ENCODE measurements around the gene DEFB112.

The DEFB112 gene

DNA sequence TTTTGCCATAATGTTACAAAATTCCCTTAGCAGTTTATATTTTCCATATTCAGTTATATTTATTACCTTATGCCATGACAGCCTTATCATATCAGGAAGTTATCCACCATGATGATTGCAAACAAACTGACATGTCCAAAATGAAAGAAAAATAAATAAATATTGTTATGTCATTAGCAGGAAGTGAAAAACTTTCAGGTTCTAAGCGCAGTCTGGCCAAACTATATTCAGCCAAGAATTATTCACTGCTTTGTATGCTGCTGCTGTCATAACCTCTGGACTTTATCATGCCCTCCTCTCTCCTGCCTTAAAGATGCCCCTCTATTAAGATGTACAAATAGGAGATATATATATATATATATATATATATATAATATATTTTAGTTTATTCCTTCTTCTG lies 27.7 kb upstream of the DEFB112 start:
- no peak for TF ChIP-seq EZH2phosphoT487 (IDR thresholded peaks at IDR 0.05; ENCODE audit: borderline replicate concordance)
- TF ChIP-seq, protein P1, sequence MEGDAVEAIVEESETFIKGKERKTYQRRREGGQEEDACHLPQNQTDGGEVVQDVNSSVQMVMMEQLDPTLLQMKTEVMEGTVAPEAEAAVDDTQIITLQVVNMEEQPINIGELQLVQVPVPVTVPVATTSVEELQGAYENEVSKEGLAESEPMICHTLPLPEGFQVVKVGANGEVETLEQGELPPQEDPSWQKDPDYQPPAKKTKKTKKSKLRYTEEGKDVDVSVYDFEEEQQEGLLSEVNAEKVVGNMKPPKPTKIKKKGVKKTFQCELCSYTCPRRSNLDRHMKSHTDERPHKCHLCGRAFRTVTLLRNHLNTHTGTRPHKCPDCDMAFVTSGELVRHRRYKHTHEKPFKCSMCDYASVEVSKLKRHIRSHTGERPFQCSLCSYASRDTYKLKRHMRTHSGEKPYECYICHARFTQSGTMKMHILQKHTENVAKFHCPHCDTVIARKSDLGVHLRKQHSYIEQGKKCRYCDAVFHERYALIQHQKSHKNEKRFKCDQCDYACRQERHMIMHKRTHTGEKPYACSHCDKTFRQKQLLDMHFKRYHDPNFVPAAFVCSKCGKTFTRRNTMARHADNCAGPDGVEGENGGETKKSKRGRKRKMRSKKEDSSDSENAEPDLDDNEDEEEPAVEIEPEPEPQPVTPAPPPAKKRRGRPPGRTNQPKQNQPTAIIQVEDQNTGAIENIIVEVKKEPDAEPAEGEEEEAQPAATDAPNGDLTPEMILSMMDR (conservative IDR thresholded peaks at IDR 0.05; ENCODE audit: low read length) = no peak
- H3K79me2 ChIP-seq (ENCODE audit: insufficient read depth, low read length) = no peaks in the 10 kb centered on the region
- H3K9ac ChIP-seq (ENCODE audit: low read depth, low read length, poor library complexity, severe bottlenecking) = no peak overlapping the region
- H3K4me1 ChIP-seq (ENCODE audit: insufficient read depth, low read length, poor library complexity, severe bottlenecking) = no peaks in the 10 kb centered on the region
- H3K9me3 ChIP-seq (ENCODE audit: insufficient read depth, low read depth, low read length) = no peaks in the 10 kb centered on the region
- no peak overlapping the region for H2AFZ ChIP-seq (ENCODE audit: low read length)
- H3K4me3 ChIP-seq (ENCODE audit: low read length, poor library complexity, severe bottlenecking) = no peak overlapping the region
- no peaks in the 10 kb centered on the region for H4K20me1 ChIP-seq (ENCODE audit: insufficient read depth, low read length, poor library complexity, severe bottlenecking)
- H3K9me2 ChIP-seq (replicated peaks; ENCODE audit: low read depth, low read length) = no peaks in the 10 kb centered on the region
- H3K4me2 ChIP-seq (ENCODE audit: low read depth, low read length, poor library complexity, severe bottlenecking) = no peak overlapping the region
- H3F3A ChIP-seq (ENCODE audit: low read depth) = no peaks in the 10 kb centered on the region
- H3K36me3 ChIP-seq (ENCODE audit: insufficient read depth, low read length) = no peaks in the 10 kb centered on the region
- H3K27me3 ChIP-seq (ENCODE audit: insufficient read depth, low read length, poor library complexity, severe bottlenecking) = no peaks in the 10 kb centered on the region

DNA sequence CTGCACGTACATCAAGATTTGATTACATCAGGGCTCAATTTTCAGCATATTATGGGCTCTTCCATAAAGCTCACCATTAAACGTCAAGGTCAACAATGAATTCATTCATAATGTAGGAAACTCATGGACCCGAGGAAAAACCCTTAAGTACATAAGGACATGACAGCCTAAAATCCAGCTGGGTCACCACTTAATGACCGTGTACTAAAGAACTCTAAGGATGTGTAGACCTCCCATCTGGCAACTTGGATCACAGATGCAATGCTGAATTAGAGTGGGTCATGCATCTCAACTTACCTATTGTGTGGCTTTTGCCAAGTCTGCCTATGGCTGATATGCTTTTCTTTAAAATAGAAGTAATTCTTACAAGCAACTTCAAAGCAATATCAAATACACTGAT lies 26.7 kb upstream of the DEFB112 start:
- Histone ChIP-seq H3K9me3 (ENCODE audit: insufficient read depth, low read depth, low read length) (no peaks in the 10 kb centered on the region), H4K20me1 (ENCODE audit: insufficient read depth, low read length, poor library complexity, severe bottlenecking) (no peaks in the 10 kb centered on the region), H3K9ac (ENCODE audit: low read depth, low read length, poor library complexity, severe bottlenecking) (no peak overlapping the region), H3K4me2 (ENCODE audit: low read depth, low read length, poor library complexity, severe bottlenecking) (no peak overlapping the region), H3K4me1 (ENCODE audit: insufficient read depth, low read length, poor library complexity, severe bottlenecking) (no peaks in the 10 kb centered on the region), H3K79me2 (ENCODE audit: insufficient read depth, low read length) (no peaks in the 10 kb centered on the region), H3K36me3 (ENCODE audit: insufficient read depth, low read length) (no peaks in the 10 kb centered on the region), H3K9me2 (replicated peaks; ENCODE audit: low read depth, low read length) (no peaks in the 10 kb centered on the region), H3K27me3 (ENCODE audit: insufficient read depth, low read length, poor library complexity, severe bottlenecking) (no peaks in the 10 kb centered on the region), H3K4me3 (ENCODE audit: low read length, poor library complexity, severe bottlenecking) (no peak overlapping the region), H2AFZ (ENCODE audit: low read length) (no peak overlapping the region), H3F3A (ENCODE audit: low read depth) (no peaks in the 10 kb centered on the region)
- TF ChIP-seq, protein P1 (conservative IDR thresholded peaks at IDR 0.05; ENCODE audit: low read length) = no peak
- no peak for TF ChIP-seq EZH2phosphoT487 (IDR thresholded peaks at IDR 0.05; ENCODE audit: borderline replicate concordance)

DNA sequence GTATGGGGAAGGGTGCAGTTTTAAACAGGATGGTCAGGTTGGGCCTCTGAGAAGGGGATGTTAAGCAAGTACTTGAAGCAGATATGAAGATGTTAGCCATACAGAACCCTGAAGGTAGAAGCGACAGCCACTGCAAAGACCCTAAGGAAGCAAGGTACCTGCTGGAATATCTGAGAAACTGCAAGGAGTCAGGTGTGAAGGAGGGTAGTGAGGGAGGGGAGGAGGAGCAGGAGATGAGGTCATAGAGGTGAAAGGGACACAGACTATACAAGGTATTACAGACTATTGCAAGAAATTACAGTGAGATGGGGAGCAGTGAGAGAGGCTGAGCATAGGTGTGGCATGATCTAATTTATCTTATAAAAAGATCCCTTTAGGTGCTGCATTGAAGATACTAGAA lies 22.2 kb upstream of the DEFB112 start:
- Histone ChIP-seq H2AFZ (ENCODE audit: low read length) (no peak overlapping the region), H3K27me3 (ENCODE audit: insufficient read depth, low read length, poor library complexity, severe bottlenecking) (no peaks in the 10 kb centered on the region), H3K4me3 (ENCODE audit: low read length, poor library complexity, severe bottlenecking) (no peak overlapping the region), H3K9me2 (replicated peaks; ENCODE audit: low read depth, low read length) (no peaks in the 10 kb centered on the region), H3K36me3 (ENCODE audit: insufficient read depth, low read length) (no peaks in the 10 kb centered on the region), H3K79me2 (ENCODE audit: insufficient read depth, low read length) (no peaks in the 10 kb centered on the region), H3K4me1 (ENCODE audit: insufficient read depth, low read length, poor library complexity, severe bottlenecking) (no peaks in the 10 kb centered on the region), H3K9ac (ENCODE audit: low read depth, low read length, poor library complexity, severe bottlenecking) (no peak overlapping the region), H3K4me2 (ENCODE audit: low read depth, low read length, poor library complexity, severe bottlenecking) (no peak overlapping the region), H3F3A (ENCODE audit: low read depth) (no peaks in the 10 kb centered on the region), H4K20me1 (ENCODE audit: insufficient read depth, low read length, poor library complexity, severe bottlenecking) (no peaks in the 10 kb centered on the region), H3K9me3 (ENCODE audit: insufficient read depth, low read depth, low read length) (no peaks in the 10 kb centered on the region)
- TF ChIP-seq, protein P1 (conservative IDR thresholded peaks at IDR 0.05; ENCODE audit: low read length) = no peak
- no peak for TF ChIP-seq EZH2phosphoT487 (IDR thresholded peaks at IDR 0.05; ENCODE audit: borderline replicate concordance)
